Pancreas (tissue), 10 donors: ENCODE measurements around the gene SLCO3A1. TPM values are rescaled to one million over a fixed set of nuclear protein-coding genes. Genes with fewer than 3 reads are reported as not detected.

ENCODE experiments used
- ATAC-seq, 4 donors: fragments of 200-7000 bp; cut with Tn5 transposase; one replicate each; pipeline versions ENCODE4 v1.8.0 to v1.9.1; 2020; ENCODE audit warnings: mild to moderate bottlenecking in 4 of 4, moderate library complexity in 4 of 4
- DNase-seq, 6 donors: peaks; one replicate each; pipeline ENCODE4 v3.0.0-alpha.2; 2020
- FAIRE-seq: peaks from 2 replicates; lab custom pipeline; 2012; peaks lifted over from hg19 to GRCh38; lab: Jason Lieb, UNC
- H3K27ac ChIP-seq, 4 donors: fragments of 200-600 bp; sonication (generic); 1 replicate in 3 of 4; 2 replicates in 1 of 4; pipeline versions ENCODE4 v1.5.0 to v1.8.0; 2020
- H3K27me3 ChIP-seq, 4 donors: fragments of 200-600 bp; one replicate each; pipeline ENCODE4 v1.8.0; 2021
- H3K36me3 ChIP-seq, 3 donors: fragments of 200-600 bp; sonication (generic) in 1 of 3; one replicate each; pipeline versions ENCODE4 v1.5.0 to v1.8.0; 2020 to 2021
- H3K4me1 ChIP-seq, 3 donors: fragments of 200-600 bp; one replicate each; pipeline ENCODE4 v1.8.0; 2021
- H3K4me3 ChIP-seq, 4 donors: fragments of 200-600 bp; sonication (generic) in 2 of 4; one replicate each; pipeline versions ENCODE4 v1.5.0 to v1.8.0; 2020 to 2021
- H3K9me3 ChIP-seq, 4 donors: fragments of 200-600 bp; one replicate each; pipeline ENCODE4 v1.8.0; 2021
- WGBS, 2 donors: extraction: QIAGEN DNeasy Blood & Tissue Kit; methylation state at CpG; one replicate each; pipeline ENCODE4 v1.1.7; 2013; 5-methylcytosine and 5-hydroxymethylcytosine counted together
- intact Hi-C, 3 donors: fragments of 100-400 bp; cut with DNase I; formaldehyde crosslinking; loops; one replicate each; pipeline versions ENCODE4 v1.11.1 to v1.14.2; 2022
- polyA plus RNA-seq, 2 donors: library from polyadenylated mRNA; stranded (reverse); fragments of 200-250 nt; gene quantifications; one replicate each; pipeline ENCODE4 v1.2.3, GENCODE V29; 2013
- total RNA-seq, 6 donors: library from RNA; stranded (reverse); fragmentation: NEBNext Ultra II Directional in 4 of 6; extraction: Animal tissue kit (Norgen Biotek cat#: 25700) in 4 of 6; gene quantifications; one replicate each; pipeline versions ENCODE4 v1.2.1 to v1.2.4, GENCODE V29; 2021 to 2023
- TF ChIP-seq, protein P1 (sequence below), 4 donors: fragments of 200-600 bp; sonication (generic) in 3 of 4; IDR thresholded peaks; one replicate each; pipeline versions ENCODE4 v1.5.0 to v1.8.0; 2021; ENCODE audit warnings: antibody characterized with exemption in 4 of 4
- donor health status: healthy with polysubstance abuse.
- donor health status: DM: no; HTN: no; CAD: no; lungs with moderate emphysema.
- donor health status: DM: no; HTN: no; CAD: no.
- donor health status: control.
- donor health status: control.
- donor health status: Bipolar disorder and iron deficiency.
- donor health status: DM: yes; HTN: yes; CAD: no.
- donor health status: DM: no; HTN: no; CAD: no.
- donor health status: DM: no; HTN: no; CAD: no.
- donor health status: DM: yes; HTN: yes; CAD: no.

SLCO3A1 gene
- total and polyA plus RNA-seq, 8 donors, result 3.4 to 15.5 (median 6.7) TPM

DNA sequence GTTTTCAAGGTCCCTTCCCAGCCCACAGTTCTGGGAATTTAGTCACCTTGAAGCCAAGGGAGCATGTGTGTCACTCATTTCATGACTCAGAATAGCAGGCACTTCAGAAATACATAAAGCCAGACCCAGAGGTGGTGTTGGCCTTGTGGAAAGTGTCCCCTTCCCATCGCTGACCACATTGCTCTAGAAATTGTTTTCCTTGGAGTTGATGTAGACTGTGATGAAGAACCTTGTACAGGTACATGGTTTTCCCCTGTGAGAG, 158.8 kb downstream of the SLCO3A1 start:
- DNase-seq (peak in 2 of 6 donors; percentile 7 to 12), ATAC-seq (peak; percentile 43 to 90 (median 77)), FAIRE-seq (no peak)
- Histone ChIP-seq H3K4me3 (no peak overlapping the region), H3K27me3 (no peaks in the 10 kb centered on the region), H3K27ac (no peak overlapping the region), H3K36me3 (no peaks in the 10 kb centered on the region), H3K9me3 (no peaks in the 10 kb centered on the region), H3K4me1 (peaks cover 0 to 12% (median 0%) of the 10 kb centered on the region in 3 donors)
- 46 to 70% methylated on average over 1 of the region's 1 CpG for WGBS, 2 donors
- TF ChIP-seq, protein P1, sequence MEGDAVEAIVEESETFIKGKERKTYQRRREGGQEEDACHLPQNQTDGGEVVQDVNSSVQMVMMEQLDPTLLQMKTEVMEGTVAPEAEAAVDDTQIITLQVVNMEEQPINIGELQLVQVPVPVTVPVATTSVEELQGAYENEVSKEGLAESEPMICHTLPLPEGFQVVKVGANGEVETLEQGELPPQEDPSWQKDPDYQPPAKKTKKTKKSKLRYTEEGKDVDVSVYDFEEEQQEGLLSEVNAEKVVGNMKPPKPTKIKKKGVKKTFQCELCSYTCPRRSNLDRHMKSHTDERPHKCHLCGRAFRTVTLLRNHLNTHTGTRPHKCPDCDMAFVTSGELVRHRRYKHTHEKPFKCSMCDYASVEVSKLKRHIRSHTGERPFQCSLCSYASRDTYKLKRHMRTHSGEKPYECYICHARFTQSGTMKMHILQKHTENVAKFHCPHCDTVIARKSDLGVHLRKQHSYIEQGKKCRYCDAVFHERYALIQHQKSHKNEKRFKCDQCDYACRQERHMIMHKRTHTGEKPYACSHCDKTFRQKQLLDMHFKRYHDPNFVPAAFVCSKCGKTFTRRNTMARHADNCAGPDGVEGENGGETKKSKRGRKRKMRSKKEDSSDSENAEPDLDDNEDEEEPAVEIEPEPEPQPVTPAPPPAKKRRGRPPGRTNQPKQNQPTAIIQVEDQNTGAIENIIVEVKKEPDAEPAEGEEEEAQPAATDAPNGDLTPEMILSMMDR (IDR thresholded peaks at IDR 0.05), result no peak
- intact Hi-C loops, result no loop called here

DNA sequence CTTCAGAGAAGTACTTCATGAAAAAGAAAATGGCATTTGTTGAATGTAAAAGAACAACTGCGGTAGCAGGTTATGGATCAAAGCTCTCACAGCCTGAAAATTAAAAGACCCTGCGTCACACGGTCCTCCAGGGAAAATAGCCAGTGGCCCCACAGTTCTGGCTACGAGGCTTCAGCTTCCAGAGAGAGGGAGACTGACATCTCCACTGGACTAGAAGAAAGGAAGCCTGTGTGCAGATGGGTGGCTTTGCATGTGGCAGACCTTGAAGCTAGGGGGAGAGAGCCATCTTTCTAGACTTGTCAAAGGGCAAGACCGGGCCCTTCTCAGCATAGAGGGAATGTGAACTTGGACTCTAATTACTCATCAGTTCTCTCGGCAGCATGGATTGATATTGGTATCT, 159.4 kb downstream of the SLCO3A1 start:
- ATAC-seq (no peak), FAIRE-seq (no peak), DNase-seq (no peak)
- Histone ChIP-seq H3K4me1 (peaks cover 0 to 12% (median 0%) of the 10 kb centered on the region in 3 donors), H3K27me3 (no peaks in the 10 kb centered on the region), H3K4me3 (no peak overlapping the region), H3K27ac (no peak overlapping the region), H3K9me3 (no peaks in the 10 kb centered on the region), H3K36me3 (no peaks in the 10 kb centered on the region)
- intact Hi-C loops, result no loop called here
- TF ChIP-seq, protein P1 (IDR thresholded peaks at IDR 0.05), result no peak
- WGBS, 2 donors, result 92 to 94% methylated on average over 6 of the region's 6 CpGs

DNA sequence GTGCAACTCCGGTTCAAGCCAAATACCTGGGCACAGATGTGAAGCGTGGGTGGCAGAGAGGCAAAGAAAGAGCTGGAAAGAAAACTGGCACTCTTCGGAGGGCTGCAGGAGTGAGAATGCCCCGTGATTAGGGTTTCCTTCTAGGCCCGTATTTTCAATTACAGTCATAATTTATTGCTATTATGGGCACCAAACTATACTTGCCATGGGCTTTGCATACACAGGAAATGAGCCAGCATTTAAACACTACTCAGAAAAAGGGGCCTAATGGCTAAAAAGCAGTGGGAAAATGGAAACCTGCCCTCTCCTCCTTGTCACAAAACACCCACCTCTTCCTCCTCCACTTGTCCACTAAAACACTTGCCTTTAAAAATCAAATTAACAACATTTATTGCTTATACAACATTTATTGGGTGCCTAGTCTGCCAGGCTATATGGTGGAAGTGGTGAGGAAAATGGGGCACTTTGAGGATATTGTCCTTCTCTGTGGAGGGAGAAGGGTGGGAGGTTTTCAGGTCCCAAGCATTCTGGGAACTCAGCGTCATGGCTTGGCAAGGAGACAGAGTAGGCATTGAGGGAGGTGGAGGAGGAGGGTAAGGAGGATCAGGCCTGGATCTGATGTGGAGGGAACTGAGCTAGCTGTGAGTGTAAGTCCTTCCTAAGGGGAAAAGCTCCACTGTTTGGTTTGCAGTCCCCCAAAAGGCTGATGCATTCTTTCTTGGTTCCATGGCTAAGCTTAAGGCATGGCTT, 160.9 kb downstream of the SLCO3A1 start:
- TF ChIP-seq, protein P1 (IDR thresholded peaks at IDR 0.05), result no peak
- no peak for ATAC-seq
- Histone ChIP-seq H3K9me3 (no peaks in the 10 kb centered on the region), H3K27ac (no peak overlapping the region), H3K36me3 (no peaks in the 10 kb centered on the region), H3K27me3 (no peaks in the 10 kb centered on the region), H3K4me3 (no peak overlapping the region), H3K4me1 (peaks cover 0 to 12% (median 0%) of the 10 kb centered on the region in 3 donors)
- intact Hi-C loops, result no loop called here
- WGBS, 2 donors, result 80 to 91% methylated on average over 6 of the region's 6 CpGs
- DNase-seq, result no peak
- no peak for FAIRE-seq

DNA sequence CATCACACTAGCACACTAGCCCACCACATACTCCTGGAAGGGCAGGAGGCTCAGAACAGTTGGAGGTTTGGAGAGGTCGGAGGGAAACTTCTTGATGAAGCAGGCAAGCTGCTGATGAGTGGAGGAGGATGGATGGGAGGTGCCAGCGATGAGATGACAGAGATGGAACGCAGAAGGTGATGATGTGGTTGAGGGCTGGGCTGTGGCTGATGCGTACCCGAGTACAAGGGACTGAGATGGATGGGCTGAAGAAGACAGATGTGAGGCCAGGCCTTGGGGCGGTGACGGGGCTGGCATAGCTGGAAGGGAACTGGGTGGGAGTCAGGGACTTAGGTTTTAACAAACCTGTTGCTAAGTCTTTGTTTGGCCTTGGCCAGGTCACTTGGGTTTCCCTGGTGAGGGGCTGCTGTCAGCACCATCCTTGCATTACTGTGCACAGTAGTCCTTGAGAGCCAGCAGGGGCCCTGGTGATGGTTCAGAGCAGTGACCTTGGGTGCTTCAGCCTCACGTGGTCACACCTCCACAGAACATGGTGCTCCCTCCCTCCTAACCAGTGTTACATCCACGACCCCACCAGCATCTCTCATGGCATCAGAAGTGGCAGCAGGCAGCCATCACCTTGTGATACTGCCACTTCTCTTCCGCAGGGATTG, 164.5 kb downstream of the SLCO3A1 start:
- Histone ChIP-seq H3K27ac (no peak overlapping the region), H3K4me3 (no peak overlapping the region), H3K36me3 (no peaks in the 10 kb centered on the region), H3K4me1 (no peaks in the 10 kb centered on the region), H3K27me3 (no peaks in the 10 kb centered on the region), H3K9me3 (no peaks in the 10 kb centered on the region)
- ATAC-seq, result no peak
- intact Hi-C loops, result no loop called here
- 74 to 75% methylated on average over 10 of the region's 10 CpGs for WGBS, 2 donors
- DNase-seq, result no peak
- TF ChIP-seq, protein P1 (IDR thresholded peaks at IDR 0.05), result no peak
- FAIRE-seq, result no peak
